Right ventricle myocardium superior (tissue), 1 donor: ENCODE data around the gene HEG1. TPM values are rescaled to one million over a fixed set of nuclear protein-coding genes. Genes with fewer than 3 reads are reported as not detected.
A peak's percentile ranks its signal among the peaks of the same experiment; 100 is the strongest.

Source experiments
- ATAC-seq: fragments of 200-7000 bp; cut with Tn5 transposase; one replicate; pipeline ENCODE4 v1.9.1; 2020; ENCODE audit warnings: mild to moderate bottlenecking; ENCODE audit not compliant: poor library complexity
- DNase-seq: peaks from one replicate; pipeline ENCODE4 v3.0.0-alpha.2; 2020
- intact Hi-C: fragments of 100-400 bp; cut with DNase I; formaldehyde crosslinking; loops from one replicate; pipeline ENCODE4 v1.11.2; 2022
- total RNA-seq: library from RNA; stranded (reverse); fragmentation: NEBNext Ultra II Directional; extraction: Animal tissue kit (Norgen Biotek cat#: 25700); gene quantifications from one replicate; pipeline ENCODE4 v1.2.1, GENCODE V29; 2021
- donor health status: DM: no; HTN: yes; CAD: no; lungs with severe emphysema.

Gene HEG1
- total RNA-seq, 1 donor from 2014 or later = 91.1 TPM

DNA sequence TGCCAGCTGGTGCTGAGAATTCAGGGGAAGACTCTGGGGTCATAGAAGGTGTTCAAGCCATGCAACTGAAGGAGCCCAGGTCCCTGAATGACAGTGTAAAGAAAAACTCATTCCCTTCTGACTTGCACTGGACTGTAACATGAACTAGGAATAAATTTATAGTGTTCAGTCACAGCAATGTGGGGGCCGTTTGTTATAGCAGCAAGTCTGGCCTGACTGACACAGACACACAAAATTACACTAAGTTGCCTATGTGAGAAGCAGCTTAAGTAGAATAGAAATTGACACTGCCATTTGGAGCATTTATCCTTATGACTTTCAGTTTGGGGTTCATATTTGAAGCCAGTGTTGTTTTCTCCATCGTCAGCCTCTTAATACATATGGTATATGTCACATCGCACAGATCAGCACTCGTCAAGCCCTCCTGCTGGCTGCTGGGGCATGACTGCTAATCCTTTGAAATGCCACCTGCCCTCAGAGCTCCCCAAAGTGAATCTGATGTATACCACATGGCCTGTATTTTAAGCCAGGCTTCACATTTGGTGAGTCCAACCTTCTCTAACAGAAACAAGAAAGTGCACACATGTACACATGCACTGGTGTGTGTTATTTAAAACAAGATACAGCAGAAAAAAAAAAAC lies 17.1 kb upstream of the HEG1 start:
- DNase-seq (no peak), ATAC-seq (no peak)
- intact Hi-C loops = no loop called here

DNA sequence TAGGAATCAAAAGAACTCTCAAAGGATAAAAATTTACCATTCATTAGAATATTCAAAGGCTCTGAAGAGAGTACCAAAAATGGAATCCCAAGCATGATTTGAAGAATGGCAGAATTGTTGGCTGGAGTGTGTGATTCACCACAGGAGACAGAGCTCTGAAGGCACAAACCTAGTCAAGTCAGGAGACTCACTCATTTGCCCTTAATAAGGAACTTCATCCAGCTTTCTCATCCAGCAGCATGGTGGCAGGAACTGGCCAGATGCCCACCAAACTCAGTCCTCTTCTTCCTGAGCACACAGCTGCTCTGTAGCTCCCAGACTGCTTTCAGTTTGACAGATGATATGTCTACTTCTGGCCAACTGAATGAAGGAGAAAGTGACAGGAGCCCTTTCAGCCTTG lies 16.5 kb upstream of the HEG1 start:
- intact Hi-C loops = no loop called here
- ATAC-seq = no peak
- peak; percentile 58 for DNase-seq

DNA sequence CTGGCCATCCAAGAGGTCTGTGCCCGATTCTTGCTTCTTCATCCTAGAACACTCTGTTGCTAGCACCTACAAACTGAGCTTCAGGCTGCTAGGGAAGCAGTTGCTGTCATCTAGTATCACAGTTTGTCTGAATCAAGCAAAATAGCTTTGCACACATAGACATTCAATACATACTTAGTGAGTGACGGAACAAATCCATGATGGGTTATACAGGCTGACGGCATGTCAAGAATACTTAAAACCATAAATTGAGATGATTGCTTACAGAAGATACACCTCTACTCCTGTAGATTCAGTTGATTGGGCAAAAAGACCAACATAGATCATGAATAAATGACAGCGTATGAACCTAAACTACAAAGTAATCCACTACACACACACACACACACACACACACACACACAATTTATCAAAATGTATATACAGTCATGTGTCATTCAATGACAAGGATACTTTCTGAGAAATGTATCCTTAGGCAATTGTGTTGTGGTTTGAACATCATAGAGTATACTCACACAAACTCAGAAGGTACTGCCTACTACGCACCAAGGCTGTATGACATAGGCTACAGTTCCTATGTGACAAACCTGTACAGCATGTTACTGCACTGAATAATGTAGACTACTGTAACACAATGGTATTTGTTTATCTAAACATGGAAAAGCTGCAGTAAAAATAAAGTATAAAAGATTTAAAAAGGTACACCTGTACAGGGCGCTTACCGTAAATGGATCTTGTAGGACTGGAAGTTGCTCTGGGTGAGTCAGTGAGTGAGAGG lies 14.4 kb upstream of the HEG1 start:
- ATAC-seq = no peak
- intact Hi-C loops = no loop called here

DNA sequence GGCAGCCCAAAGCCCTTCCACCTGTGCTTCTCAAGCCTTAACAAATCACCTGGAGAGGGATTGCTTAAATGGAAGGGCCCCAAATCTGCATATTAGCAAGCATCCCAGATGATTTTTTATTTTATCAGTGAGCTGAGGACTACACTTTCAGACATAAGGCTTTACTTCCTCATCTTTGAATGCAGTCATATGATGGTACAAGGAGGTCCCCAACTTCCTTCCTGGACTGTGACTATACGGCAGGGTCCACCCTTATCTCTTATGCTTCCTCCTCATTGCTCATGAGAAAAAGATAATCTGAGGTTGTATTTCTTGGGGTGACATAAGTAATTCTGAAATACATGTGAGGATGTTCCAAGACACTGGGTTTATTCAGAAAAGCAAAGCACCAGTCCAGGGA lies 13.7 kb upstream of the HEG1 start:
- intact Hi-C loops = no loop called here
- ATAC-seq = no peak
- no peak for DNase-seq

More for the DNA sequence above, 14.4 kb upstream of the HEG1 start:
- DNase-seq = no peak

DNA sequence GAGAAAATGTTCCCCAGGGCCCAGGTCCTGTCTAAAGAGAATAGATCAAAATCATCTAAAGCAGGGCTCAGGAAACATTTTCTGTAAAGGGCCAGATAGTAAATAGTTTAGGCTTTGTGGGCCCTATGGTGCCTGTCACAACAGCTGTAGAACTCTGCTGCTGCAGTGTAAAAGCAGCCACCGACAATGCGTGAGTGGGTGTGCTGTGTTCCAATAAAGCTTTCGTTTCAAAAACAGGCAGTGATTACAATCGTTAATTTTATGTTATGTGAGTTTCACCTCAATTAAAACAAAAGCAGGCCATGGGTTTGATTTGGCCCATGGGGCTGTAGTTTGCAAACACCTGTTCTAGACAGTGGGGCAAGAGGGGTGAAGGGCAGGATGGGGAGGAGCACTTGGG lies 12.5 kb upstream of the HEG1 start:
- no peak for DNase-seq
- intact Hi-C loops = no loop called here
- no peak for ATAC-seq

DNA sequence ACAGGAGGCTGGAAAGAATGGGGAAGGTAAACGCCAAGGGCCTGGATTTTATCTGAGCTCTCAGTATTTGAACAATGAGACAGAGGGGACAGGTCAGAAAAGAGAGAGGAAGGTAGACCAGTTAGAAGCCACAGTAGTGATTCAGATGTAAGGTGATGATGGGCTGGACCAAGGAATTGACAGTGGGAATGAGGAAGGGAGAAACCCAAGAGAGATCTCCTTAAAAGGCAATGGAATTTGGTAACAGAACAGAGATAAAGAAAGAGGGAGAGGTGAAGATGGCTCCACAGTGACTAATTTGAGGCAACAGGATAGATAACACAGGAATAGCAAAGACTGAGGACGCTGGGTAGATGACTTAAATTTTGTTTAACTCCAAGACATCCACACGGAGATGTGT lies 11.4 kb upstream of the HEG1 start:
- intact Hi-C loops = no loop called here
- DNase-seq (no peak), ATAC-seq (no peak)

DNA sequence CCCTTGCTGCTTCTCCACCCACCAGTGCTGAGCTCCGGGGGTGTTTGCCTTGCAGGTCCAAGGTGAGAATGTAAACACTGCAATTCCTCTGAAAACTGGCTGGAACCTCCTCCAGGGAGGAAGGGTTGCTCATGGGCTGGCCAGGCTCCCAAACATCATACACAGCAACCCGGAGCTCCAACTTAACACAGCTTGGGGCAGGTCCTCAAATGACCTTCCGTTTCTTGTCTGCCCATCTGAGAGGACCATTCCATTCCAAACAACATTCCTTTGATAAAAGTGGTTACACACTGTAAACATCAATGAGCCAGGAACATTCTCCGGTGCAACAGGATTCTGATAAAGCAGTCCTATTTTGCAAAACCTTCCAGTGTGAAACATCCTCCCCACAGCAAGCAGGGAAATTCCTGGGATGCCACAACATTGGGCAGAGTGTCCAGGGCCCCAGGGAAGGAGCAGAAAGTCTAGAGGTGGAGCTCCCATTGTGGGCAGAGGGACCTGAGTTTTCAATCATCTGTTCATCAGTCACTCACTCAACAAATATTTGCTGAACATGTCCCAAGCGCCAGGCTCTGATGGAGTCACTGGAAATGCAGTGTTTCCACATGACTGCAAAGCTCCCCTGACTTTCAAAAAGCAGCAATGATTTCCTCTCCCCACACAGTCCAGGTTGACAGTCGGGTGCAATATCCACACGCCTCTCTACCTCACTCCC lies 7.3 kb upstream of the HEG1 start:
- peak; percentile 64 for ATAC-seq

DNA sequence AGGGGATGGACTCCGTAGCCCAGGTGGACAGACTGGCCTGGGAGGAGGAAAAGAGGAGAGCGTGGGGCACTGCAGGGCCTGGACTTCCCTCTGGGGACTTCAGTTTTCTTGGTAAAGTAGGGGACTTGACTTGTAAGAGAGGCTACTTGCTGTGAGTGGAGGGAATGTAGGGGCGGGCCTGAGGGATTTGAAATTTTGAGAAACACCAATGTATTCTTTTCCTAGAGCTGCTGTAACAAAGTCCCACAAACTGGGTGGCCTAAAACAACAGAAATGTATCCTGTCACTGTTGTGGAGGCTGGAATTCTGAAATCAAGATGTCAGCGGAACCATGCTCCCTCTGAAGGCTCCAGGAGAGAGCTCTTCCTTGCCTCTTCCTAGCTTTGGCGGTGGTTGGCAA lies 5.8 kb upstream of the HEG1 start:
- intact Hi-C loops = loop anchor here (5.0 kb wide), 1 partner anchor 81 kb away; no protein-coding TSS in a partner anchor
- ATAC-seq (peak; percentile 7), DNase-seq (no peak)

More for the DNA sequence above, 7.3 kb upstream of the HEG1 start:
- intact Hi-C loops = loop anchor here (5.0 kb wide), 1 partner anchor 79 kb away; no protein-coding TSS in a partner anchor
- DNase-seq = peak; percentile 61

DNA sequence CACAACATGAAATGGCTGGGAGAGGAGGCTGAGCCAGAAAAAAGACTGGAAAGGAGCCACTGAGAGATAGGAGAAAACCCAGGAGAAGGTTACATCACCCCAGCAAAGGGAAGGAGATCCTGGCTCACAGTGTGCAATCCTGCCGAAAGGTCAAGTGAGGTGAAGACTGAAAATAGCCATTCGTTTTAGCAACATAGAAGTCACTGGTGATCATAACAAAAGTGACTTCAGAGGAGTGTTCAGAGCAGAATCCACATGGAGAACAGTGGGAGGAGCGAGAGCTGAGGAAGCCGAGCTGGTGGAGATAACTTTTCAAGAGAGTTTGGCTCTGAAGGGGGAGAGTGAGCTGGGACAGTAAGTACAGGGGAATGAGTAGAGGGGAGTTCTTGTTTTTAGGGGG lies 5.4 kb upstream of the HEG1 start:
- ATAC-seq (peak; percentile 82), DNase-seq (peak; percentile 68)
- intact Hi-C loops = loop anchor here (5.0 kb wide), 1 partner anchor 81 kb away; no protein-coding TSS in a partner anchor

DNA sequence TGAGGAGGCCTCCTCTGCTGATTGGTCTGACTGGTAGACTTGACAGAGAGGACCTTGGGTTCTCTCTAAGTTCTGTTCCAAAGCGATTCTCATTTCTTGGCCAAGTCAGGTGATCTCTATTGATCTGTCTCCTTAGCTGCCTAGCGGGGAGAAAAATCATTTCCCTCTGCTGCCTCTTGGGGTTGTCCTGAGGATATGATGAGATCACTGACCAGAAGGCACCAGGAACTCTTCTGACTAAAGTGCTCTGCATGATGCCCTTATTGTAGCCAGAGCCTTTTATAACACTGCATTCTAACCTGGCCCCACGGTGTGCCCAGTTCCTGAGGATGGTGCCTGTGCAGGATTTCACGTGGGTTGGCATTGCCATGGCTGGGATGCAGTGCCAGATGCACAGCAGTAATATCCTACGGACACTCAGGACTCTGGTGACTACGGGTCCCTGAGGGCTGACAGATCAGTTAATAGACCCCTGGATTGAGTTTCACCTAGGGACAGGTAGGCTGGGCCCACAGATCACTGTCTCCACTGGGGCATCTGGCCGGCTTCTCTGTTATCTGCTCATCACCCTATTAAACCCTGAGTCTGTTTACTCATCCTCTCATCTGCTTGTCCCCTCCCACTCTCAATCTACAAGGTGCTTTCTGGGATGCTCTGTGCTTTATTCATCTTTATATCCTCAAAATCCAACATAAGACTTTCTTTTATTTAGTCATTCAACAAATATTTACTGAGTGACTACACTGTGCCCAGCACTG lies 3.9 kb upstream of the HEG1 start:
- ATAC-seq = no peak
- intact Hi-C loops = loop anchor here (5.0 to 10.0 kb wide), 2 partner anchors 55 to 83 kb away; no protein-coding TSS in a partner anchor
- DNase-seq = no peak

DNA sequence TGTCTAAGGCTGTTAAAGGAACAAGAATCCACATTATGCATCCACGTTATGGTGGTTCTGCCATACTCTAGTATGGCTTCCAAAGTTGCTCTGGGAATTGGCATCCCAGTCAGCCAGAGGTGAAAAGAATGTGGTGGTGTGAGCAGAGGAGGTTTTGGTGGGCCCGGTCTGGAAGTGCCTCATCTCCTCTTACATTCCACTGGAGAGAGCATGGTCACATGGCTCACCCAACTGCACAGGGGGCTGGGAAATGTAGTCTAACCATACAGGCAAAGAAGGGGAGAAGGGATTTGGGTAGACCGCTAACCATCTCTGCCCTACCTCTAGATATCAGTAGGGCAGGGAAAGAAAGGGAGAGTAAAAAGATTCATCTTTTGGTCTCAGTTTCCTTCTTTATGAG lies 3.2 kb upstream of the HEG1 start:
- intact Hi-C loops = loop anchor here (10.0 kb wide), 1 partner anchor 54 kb away; no protein-coding TSS in a partner anchor
- DNase-seq (no peak), ATAC-seq (no peak)

DNA sequence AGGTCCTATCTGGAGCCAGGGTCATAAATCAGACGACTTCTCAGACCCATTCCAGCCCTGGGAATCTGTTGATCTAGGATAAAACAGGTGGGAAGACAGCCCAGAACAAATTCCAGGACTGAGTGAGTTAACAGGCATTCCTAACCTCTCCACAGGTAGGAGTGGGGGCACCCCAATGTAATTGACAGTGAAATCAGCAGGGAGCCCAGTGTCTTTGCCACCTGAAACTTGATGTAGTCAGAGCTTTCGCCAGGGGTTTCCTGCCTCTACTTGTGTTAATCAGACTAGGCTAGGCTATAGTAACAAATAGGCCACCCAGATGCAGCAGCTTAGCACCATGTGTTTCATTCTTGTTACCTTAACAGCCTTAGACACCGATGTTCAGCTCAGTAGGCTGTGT lies 2.7 kb upstream of the HEG1 start:
- ATAC-seq = no peak
- intact Hi-C loops = loop anchor here (10.0 kb wide), 1 partner anchor 54 kb away; no protein-coding TSS in a partner anchor
- DNase-seq = no peak

DNA sequence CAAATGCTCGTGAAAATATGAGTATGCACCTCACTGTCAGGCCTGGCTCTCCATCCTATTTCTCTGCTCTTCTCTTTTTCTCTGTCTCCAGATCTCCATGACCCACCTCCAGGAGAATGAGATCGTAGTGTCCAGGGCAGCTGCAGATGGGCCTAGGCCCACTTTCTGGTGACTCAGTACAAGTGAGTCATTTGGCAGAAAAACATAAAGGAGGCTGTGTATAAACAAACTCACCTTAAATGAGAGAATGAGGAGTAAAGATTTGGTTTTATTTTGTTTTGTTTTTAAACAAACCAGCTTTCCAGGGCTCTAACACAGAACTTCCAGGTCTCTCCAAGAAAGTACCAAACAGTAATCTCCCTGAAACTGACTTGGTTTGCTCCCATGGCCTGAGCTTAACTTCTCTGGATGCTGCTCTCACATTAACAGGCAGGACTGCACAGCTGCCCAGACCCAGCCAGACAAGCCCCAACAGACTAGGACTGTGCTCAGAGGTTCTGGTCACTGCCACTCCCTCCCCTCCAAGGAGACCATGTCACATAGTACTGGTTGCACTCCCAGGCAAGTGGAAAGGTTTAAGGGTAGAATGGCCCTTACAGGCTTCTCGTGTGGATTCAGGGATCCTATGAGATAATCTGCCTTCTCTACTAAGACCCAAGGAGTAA lies 1.5 kb upstream of the HEG1 start:
- intact Hi-C loops = loop anchor here (10.0 kb wide), 1 partner anchor 53 kb away; no protein-coding TSS in a partner anchor
- DNase-seq = no peak
- ATAC-seq = no peak

DNA sequence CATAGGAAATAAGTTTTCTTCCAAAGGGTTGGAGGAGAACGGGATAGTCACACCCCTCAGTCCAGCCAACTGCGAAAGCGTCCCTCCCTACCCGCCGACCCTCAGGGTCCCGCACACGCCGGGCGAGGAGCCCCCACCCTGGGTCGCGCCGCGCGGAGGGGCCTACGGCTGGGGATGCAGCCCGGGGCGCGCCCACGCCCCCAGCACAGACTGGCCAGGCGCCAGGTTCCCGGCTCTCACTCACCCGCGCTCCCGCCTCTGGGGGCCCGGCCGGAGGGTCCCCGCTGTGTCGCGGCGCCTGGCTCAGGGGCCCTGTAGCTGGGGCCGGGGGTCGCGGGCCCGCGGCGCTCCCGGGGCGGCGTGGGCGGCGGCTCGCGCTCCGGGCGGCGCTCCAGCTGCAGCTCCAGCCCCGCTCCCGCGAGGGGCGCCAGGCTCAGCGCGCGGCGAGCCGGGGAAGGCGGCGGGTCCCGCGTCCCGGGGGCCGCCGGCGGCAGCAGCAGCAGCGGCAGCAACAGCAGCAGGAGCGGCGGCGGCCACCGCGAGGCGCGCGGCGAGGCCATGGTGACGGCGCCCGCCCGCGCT lies 375 bp downstream of the HEG1 start:
- no peak for DNase-seq
- intact Hi-C loops = loop anchor here (10.0 kb wide), 1 partner anchor 51 kb away; no protein-coding TSS in a partner anchor
- no peak for ATAC-seq

DNA sequence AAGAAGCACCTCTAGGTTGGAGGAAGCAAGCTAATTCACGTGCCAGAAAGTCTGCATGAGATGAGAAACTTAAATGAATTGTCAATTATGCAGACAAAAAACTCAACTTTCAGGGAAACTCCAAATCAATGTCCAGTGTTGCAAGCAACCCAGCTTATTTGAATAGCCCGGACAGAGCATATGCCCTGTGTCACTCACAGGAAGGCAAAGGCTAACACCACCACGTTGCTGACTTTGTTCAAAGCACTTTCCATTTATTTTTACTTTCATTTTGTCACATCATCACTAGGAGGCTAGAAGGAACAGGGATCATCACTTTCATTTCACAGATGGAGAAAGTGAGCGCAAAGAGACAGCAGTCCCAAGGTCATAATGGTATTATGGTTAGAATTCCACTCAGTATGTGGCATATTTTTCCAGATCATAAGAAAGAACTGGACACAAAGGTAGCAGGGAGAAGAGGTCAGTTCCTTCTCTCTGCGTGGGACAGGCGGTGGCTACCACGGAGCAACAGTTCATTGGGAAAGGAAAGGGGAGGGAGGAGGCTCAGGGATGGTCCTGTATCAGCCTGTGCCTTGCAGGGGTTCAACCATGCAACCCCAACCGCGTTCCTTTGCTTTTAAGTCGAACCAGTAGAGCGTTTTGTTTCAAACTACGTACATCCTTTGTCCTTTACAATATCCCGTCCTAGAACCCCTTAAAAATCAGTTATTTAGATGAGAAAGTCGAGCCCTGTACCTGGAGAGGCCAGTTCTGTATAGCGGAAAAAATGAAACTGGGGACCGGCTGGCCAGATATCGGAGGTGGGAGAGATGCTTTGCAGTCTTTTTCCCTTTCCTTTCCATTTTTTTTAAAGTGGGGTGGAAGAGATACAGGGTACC lies 1.1 kb downstream of the HEG1 start:
- DNase-seq = no peak
- ATAC-seq = no peak
- intact Hi-C loops = loop anchor here (10.0 kb wide), 1 partner anchor 50 kb away; no protein-coding TSS in a partner anchor

DNA sequence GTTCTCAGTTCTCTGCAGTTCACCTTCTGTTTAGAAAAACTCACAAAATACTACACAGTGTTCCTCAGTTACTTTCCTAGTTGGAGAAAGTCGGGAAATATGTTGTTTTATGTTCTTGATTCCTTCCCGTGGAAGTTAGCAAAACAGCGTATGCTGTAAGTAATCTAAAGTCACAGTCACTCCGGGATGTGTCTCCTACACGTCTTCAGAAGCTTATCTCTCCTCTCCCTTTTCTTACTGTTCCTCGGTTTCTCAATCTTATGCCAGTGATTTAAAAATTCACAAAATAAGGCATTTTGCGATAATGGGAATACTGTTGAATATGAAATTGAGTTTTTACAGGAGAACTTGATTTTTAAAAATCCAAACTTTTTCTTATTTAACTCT lies 1.7 kb downstream of the HEG1 start:
- no peak for ATAC-seq
- intact Hi-C loops = loop anchor here (10.0 kb wide), 1 partner anchor 49 kb away; no protein-coding TSS in a partner anchor

DNA sequence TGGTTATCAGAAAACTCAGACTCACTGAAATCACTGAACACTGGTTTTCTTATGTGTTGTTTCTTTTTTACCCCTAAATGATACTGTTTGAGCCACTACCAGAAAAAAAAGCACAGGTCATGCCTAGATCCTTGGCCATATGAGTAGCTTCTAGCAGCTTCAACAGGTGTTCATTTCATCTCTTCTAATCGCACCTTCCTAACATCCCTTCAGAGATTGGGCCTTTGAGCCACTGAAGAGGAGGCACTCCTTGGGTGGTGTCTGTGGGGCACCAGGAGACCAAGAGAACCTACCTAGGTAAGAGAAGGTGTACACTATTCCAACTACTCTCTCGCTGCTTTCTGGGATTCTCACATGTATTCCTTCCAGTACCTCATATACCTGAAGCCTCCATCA lies 2.5 kb downstream of the HEG1 start:
- DNase-seq (no peak), ATAC-seq (no peak)
- intact Hi-C loops = loop anchor here (10.0 kb wide), 1 partner anchor 49 kb away; no protein-coding TSS in a partner anchor

More for the DNA sequence above, 1.7 kb downstream of the HEG1 start:
- no peak for DNase-seq
